H9 (cell line): ENCODE data around the gene SHOC1. TPM values are rescaled to one million over a fixed set of nuclear protein-coding genes. Genes with fewer than 3 reads are reported as not detected.

Source experiments
- DNase-seq: peaks from one replicate; pipeline ENCODE4 v3.0.0-alpha.2; 2017
- H2AFZ ChIP-seq: one replicate; pipeline ENCODE4 v1.6.1; 2013; ENCODE audit warnings: mild to moderate bottlenecking, low read length, control low read depth, moderate library complexity
- H2AK5ac ChIP-seq: 2 replicates; pipeline ENCODE4 v1.6.1; 2013; ENCODE audit warnings: low read length, control low read depth, mixed read lengths; ENCODE audit not compliant: insufficient read length
- H2BK120ac ChIP-seq: one replicate; pipeline ENCODE4 v1.6.1; 2013; ENCODE audit warnings: low read depth, mild to moderate bottlenecking, low read length, control low read depth, inconsistent platforms; ENCODE audit not compliant: poor library complexity, severe bottlenecking
- H2BK12ac ChIP-seq: 2 replicates; pipeline ENCODE4 v1.6.1; 2013; ENCODE audit warnings: low read length, control low read depth, mixed read lengths, low read depth; ENCODE audit not compliant: insufficient read length
- H2BK15ac ChIP-seq: 2 replicates; pipeline ENCODE4 v1.6.1; 2013; ENCODE audit warnings: low read depth, low read length, control low read depth
- H2BK20ac ChIP-seq: one replicate; pipeline ENCODE4 v1.6.1; 2013; ENCODE audit warnings: low read depth, mild to moderate bottlenecking, low read length, control low read depth, inconsistent platforms; ENCODE audit not compliant: poor library complexity, severe bottlenecking
- H2BK5ac ChIP-seq: 2 replicates; pipeline ENCODE4 v1.6.1; 2013; ENCODE audit warnings: low read length, control low read depth, mixed read lengths; ENCODE audit not compliant: insufficient read length
- H3K14ac ChIP-seq: 2 replicates; pipeline ENCODE4 v1.6.1; 2013; ENCODE audit warnings: low read length, control low read depth; ENCODE audit not compliant: insufficient read depth
- H3K18ac ChIP-seq: 2 replicates; pipeline ENCODE4 v1.6.1; 2013; ENCODE audit warnings: low read depth, mild to moderate bottlenecking, mixed read lengths, low read length, control low read depth; ENCODE audit not compliant: insufficient read length
- H3K23ac ChIP-seq: 2 replicates; pipeline ENCODE4 v1.6.1; 2013; ENCODE audit warnings: low read length, control low read depth, mixed read lengths, low read depth; ENCODE audit not compliant: insufficient read length
- H3K23me2 ChIP-seq: 2 replicates; pipeline ENCODE4 v1.6.1; 2013; ENCODE audit warnings: low read depth, mild to moderate bottlenecking, mixed read lengths, low read length, control low read depth; ENCODE audit not compliant: insufficient read length, poor library complexity, severe bottlenecking
- H3K27ac ChIP-seq: 2 replicates; pipeline ENCODE4 v1.5.1; 2013; ENCODE audit warnings: low read length, control low read depth, mixed read lengths, low read depth; ENCODE audit not compliant: insufficient read length
- H3K27me3 ChIP-seq: 2 replicates; pipeline ENCODE4 v1.6.1; 2013; ENCODE audit warnings: low read length, control low read depth, inconsistent platforms; ENCODE audit not compliant: insufficient read depth
- H3K4ac ChIP-seq: 2 replicates; pipeline ENCODE4 v1.6.1; 2013; ENCODE audit warnings: low read depth, mild to moderate bottlenecking, control low read depth, inconsistent platforms, low read length, moderate library complexity
- H3K4me1 ChIP-seq: 2 replicates; pipeline ENCODE4 v1.6.1; 2013; ENCODE audit warnings: low read length, control low read depth, inconsistent platforms; ENCODE audit not compliant: insufficient read depth
- H3K4me2 ChIP-seq: 2 replicates; pipeline ENCODE4 v1.6.1; 2013; ENCODE audit warnings: low read length, control low read depth, mixed read lengths; ENCODE audit not compliant: insufficient read length, insufficient read depth
- H3K56ac ChIP-seq: 2 replicates; pipeline ENCODE4 v1.6.1; 2013; ENCODE audit warnings: low read depth, mild to moderate bottlenecking, mixed read lengths, low read length, control low read depth; ENCODE audit not compliant: insufficient read length
- H3K79me1 ChIP-seq: 2 replicates; pipeline ENCODE4 v1.6.1; 2013; ENCODE audit warnings: low read depth, mild to moderate bottlenecking, moderate library complexity, low read length, control low read depth, inconsistent platforms; ENCODE audit not compliant: insufficient read depth, poor library complexity, severe bottlenecking
- H3K79me2 ChIP-seq: 2 replicates; pipeline ENCODE4 v1.6.1; 2013; ENCODE audit warnings: low read length, control low read depth, inconsistent platforms; ENCODE audit not compliant: insufficient read depth
- H3K9ac ChIP-seq: 2 replicates; pipeline ENCODE4 v1.6.1; 2013; ENCODE audit warnings: low read length, control low read depth, mixed read lengths; ENCODE audit not compliant: insufficient read length; ENCODE audit errors: extremely low read depth
- H3K9me3 ChIP-seq: one replicate; pipeline ENCODE4 v1.6.1; 2013; ENCODE audit warnings: low read depth, low read length, inconsistent platforms; ENCODE audit not compliant: control insufficient read depth
- H3T11ph ChIP-seq: one replicate; pipeline ENCODE4 v1.6.1; 2013; ENCODE audit warnings: mild to moderate bottlenecking, low read length, control low read depth, inconsistent platforms
- H4K20me1 ChIP-seq: one replicate; pipeline ENCODE4 v1.6.1; 2013; ENCODE audit not compliant: control insufficient read depth, insufficient read length, insufficient read depth
- H4K5ac ChIP-seq: 2 replicates; pipeline ENCODE4 v1.6.1; 2013; ENCODE audit warnings: low read depth, mild to moderate bottlenecking, mixed read lengths, low read length, control low read depth; ENCODE audit not compliant: insufficient read length
- H4K8ac ChIP-seq: replicated peaks from 2 replicates; pipeline ENCODE4 v1.6.1; 2013; ENCODE audit warnings: low read length, control low read depth, mixed read lengths, low read depth; ENCODE audit not compliant: insufficient read length
- H4K91ac ChIP-seq: 2 replicates; pipeline ENCODE4 v1.6.1; 2013; ENCODE audit warnings: low read depth, mild to moderate bottlenecking, moderate library complexity, mixed read lengths, low read length, control low read depth; ENCODE audit not compliant: insufficient read length
- H3K27ac Mint-ChIP-seq, 3 experiments: 2 replicates in 2 of 3; 3 replicates in 1 of 3; pipeline ENCODE4 v1.8.0; 2020 to 2021; ENCODE audit warnings: mixed read lengths in 3 of 3, mild to moderate bottlenecking in 1 of 3, moderate library complexity in 1 of 3
- H3K27me3 Mint-ChIP-seq: 2 replicates; pipeline ENCODE4 v1.8.0; 2021; ENCODE audit warnings: low read depth, mild to moderate bottlenecking, moderate library complexity, mixed read lengths
- H3K36me3 Mint-ChIP-seq, 3 experiments: 2 replicates in 2 of 3; 3 replicates in 1 of 3; pipeline ENCODE4 v1.8.0; 2020 to 2021; ENCODE audit warnings: low read depth in 3 of 3, mixed read lengths in 3 of 3; ENCODE audit not compliant: insufficient read depth in 1 of 3
- H3K4me1 Mint-ChIP-seq, 2 experiments: 2 replicates each; pipeline ENCODE4 v1.8.0; 2020; ENCODE audit warnings: mixed read lengths in 2 of 2
- H3K4me3 Mint-ChIP-seq, 2 experiments: 2 replicates in 1 of 2; 3 replicates in 1 of 2; pipeline ENCODE4 v1.8.0; 2020 to 2021; ENCODE audit warnings: mild to moderate bottlenecking in 2 of 2, mixed read lengths in 2 of 2, moderate library complexity in 1 of 2
- H3K9me3 Mint-ChIP-seq, 2 experiments: 2 replicates in 1 of 2; 3 replicates in 1 of 2; pipeline ENCODE4 v1.8.0; 2020; ENCODE audit warnings: mild to moderate bottlenecking in 2 of 2, mixed read lengths in 2 of 2, moderate library complexity in 1 of 2
- CTCF ChIP-seq: fragments of 200-600 bp; sonication (generic); conservative IDR thresholded peaks from 3 replicates; pipeline ENCODE4 v1.8.0; 2021; ENCODE audit warnings: antibody characterized with exemption, mild to moderate bottlenecking
- WGBS: extraction: QIAGEN DNeasy Blood & Tissue Kit; methylation state at CpG from one replicate; pipeline ENCODE4 v1.1.7; 2013; ENCODE audit warnings: missing lambda C conversion rate, low lambda C conversion rate, mixed read lengths; ENCODE audit not compliant: insufficient read length; ENCODE audit errors: extremely low coverage; 5-methylcytosine and 5-hydroxymethylcytosine counted together
- total RNA-seq: library from RNA; stranded (reverse); gene quantifications from 2 replicates; pipeline ENCODE4 v1.2.1, GENCODE V29; 2021

Gene SHOC1
- total RNA-seq, 1 experiment from 2014 or later: not detected

GRCh38 chr9:111815285-111816070 is 20.7 kb upstream of the SHOC1 start:
- Mint-ChIP-seq H3K36me3 (no peaks in the 10 kb centered on the region), H3K4me1 (peaks cover 3% of the 10 kb centered on the region in 2 experiments), H3K27ac (no peak overlapping the region), H3K9me3 (no peaks in the 10 kb centered on the region), H3K4me3 (no peak overlapping the region), H3K27me3 (no peaks in the 10 kb centered on the region)
- Histone ChIP-seq H3K9ac (no peak overlapping the region), H3K56ac (no peak overlapping the region), H3T11ph (no peak overlapping the region), H4K5ac (no peak overlapping the region), H3K4ac (no peak overlapping the region), H2AK5ac (no peak overlapping the region), H3K23me2 (no peaks in the 10 kb centered on the region), H4K91ac (no peak overlapping the region), H2AFZ (no peak overlapping the region), H3K18ac (no peak overlapping the region), H3K27ac (no peak overlapping the region), H3K79me2 (no peaks in the 10 kb centered on the region), H3K23ac (no peak overlapping the region), H3K79me1 (no peaks in the 10 kb centered on the region), H2BK15ac (no peak overlapping the region), H3K4me1 (no peaks in the 10 kb centered on the region), H3K9me3 (no peaks in the 10 kb centered on the region), H3K27me3 (no peaks in the 10 kb centered on the region), H2BK12ac (no peak overlapping the region), H2BK20ac (no peak overlapping the region), H3K4me2 (no peak overlapping the region), H3K14ac (no peak overlapping the region), H4K8ac (no peak overlapping the region), H2BK120ac (no peak overlapping the region), H4K20me1 (no peaks in the 10 kb centered on the region), H2BK5ac (no peak overlapping the region)
- WGBS: no CpG with 5 or more reads among the region's 7 CpGs
- no peak for TF ChIP-seq CTCF
- DNase-seq: no peak
